Adrenal gland (tissue), 5 donors: Measurements from ENCODE around the gene TMEM236.

Source experiments
- CTCF ChIP-seq, 6 experiments: fragments of 450-650 bp in 4 of 6; fragments of 200-600 bp in 2 of 6; sonication (generic) in 1 of 6; IDR thresholded peaks; 1 replicate in 5 of 6; 2 replicates in 1 of 6; pipeline versions ENCODE4 v1.5.1 to v1.8.0; 2016 to 2021; ENCODE audit warnings: antibody characterized with exemption in 6 of 6, mild to moderate bottlenecking in 2 of 6, moderate library complexity in 1 of 6
- POLR2A ChIP-seq, 2 donors: fragments of 450-650 bp; IDR thresholded peaks; one replicate each; pipeline ENCODE4 v1.6.1; 2017; ENCODE audit warnings: antibody characterized with exemption in 2 of 2, mild to moderate bottlenecking in 2 of 2, moderate library complexity in 1 of 2
- donor health status: DM: no; HTN: no; CAD: no.

GRCh38 chr10:17817316-17817715 is 65.3 kb downstream of the TMEM236 start:
- TF ChIP-seq POLR2A (IDR thresholded peaks at IDR 0.05) (no peak), CTCF (IDR thresholded peaks at IDR 0.05) (no peak)
